ENCODE measurements around the gene HABP4.

Gene HABP4

DNA sequence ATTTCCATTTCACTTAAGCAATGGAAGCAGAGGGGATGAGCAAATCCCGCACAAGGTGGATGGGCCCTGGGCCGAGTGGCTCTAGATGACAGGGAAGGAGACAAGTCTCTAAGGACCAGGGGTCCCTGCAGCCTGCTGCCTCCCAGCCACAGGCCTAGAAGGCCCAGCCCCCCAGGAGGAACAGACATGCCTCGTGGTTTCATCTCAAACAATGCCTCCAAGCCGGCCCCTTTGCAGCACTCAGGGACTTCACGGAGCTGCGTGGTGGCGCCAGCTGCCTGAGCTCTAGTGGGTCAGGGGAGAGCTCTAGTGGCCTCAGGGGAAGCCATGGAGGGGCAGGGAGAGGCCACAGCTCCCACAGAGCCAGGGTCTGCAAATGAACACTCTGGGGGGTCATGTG, 48.8 kb downstream of the HABP4 start:
- H3K36me3 ChIP-seq (ENCODE audit: control insufficient read depth, insufficient read depth, low read length), result no peaks in the 10 kb centered on the region
- no peaks in the 10 kb centered on the region for H3K9me3 ChIP-seq (ENCODE audit: control insufficient read depth, low read length)
- no peak overlapping the region for H2AFZ ChIP-seq
- TF ChIP-seq, protein P1, sequence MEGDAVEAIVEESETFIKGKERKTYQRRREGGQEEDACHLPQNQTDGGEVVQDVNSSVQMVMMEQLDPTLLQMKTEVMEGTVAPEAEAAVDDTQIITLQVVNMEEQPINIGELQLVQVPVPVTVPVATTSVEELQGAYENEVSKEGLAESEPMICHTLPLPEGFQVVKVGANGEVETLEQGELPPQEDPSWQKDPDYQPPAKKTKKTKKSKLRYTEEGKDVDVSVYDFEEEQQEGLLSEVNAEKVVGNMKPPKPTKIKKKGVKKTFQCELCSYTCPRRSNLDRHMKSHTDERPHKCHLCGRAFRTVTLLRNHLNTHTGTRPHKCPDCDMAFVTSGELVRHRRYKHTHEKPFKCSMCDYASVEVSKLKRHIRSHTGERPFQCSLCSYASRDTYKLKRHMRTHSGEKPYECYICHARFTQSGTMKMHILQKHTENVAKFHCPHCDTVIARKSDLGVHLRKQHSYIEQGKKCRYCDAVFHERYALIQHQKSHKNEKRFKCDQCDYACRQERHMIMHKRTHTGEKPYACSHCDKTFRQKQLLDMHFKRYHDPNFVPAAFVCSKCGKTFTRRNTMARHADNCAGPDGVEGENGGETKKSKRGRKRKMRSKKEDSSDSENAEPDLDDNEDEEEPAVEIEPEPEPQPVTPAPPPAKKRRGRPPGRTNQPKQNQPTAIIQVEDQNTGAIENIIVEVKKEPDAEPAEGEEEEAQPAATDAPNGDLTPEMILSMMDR (IDR thresholded peaks at IDR 0.05), result no peak
- H3K4me1 ChIP-seq, result no peaks in the 10 kb centered on the region
- no peak overlapping the region for H3K4me2 ChIP-seq (ENCODE audit: low read length)
- H3K4me3 ChIP-seq (ENCODE audit: low read depth, low read length), result no peak overlapping the region
- no peak overlapping the region for H3K27ac ChIP-seq
- H3K27me3 ChIP-seq (ENCODE audit: control insufficient read depth, insufficient read depth, low read length), result no peaks in the 10 kb centered on the region
- no peak overlapping the region for H3K9ac ChIP-seq
- H3K79me2 ChIP-seq, result no peaks in the 10 kb centered on the region

DNA sequence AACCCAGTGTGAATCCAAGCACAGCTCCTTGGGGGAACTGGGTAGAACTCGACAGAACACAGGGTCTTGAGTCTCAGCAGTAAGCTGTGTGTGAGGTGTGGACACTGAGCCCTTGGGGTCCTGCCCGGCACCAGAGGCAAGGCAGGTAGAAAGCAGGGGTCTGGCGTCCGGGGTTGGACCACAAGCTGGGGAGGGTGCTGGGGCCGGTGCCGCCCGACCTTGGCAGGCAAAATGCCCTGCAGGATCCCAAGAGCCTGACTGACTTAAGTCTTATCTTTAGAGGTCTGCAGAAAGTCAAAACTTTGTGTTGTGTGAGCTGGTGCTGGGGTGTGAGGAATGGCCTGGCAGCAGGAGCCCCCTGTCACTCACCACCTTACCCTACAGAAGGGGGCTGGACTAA, 49.3 kb downstream of the HABP4 start:
- H3K4me2 ChIP-seq (ENCODE audit: low read length), result no peak overlapping the region
- no peaks in the 10 kb centered on the region for H3K4me1 ChIP-seq
- H3K79me2 ChIP-seq, result no peaks in the 10 kb centered on the region
- no peak overlapping the region for H3K4me3 ChIP-seq (ENCODE audit: low read depth, low read length)
- no peak overlapping the region for H3K9ac ChIP-seq
- no peak overlapping the region for H3K27ac ChIP-seq
- TF ChIP-seq, protein P1 (IDR thresholded peaks at IDR 0.05), result no peak
- no peaks in the 10 kb centered on the region for H3K9me3 ChIP-seq (ENCODE audit: control insufficient read depth, low read length)
- no peaks in the 10 kb centered on the region for H3K27me3 ChIP-seq (ENCODE audit: control insufficient read depth, insufficient read depth, low read length)
- no peak overlapping the region for H2AFZ ChIP-seq
- H3K36me3 ChIP-seq (ENCODE audit: control insufficient read depth, insufficient read depth, low read length), result no peaks in the 10 kb centered on the region

DNA sequence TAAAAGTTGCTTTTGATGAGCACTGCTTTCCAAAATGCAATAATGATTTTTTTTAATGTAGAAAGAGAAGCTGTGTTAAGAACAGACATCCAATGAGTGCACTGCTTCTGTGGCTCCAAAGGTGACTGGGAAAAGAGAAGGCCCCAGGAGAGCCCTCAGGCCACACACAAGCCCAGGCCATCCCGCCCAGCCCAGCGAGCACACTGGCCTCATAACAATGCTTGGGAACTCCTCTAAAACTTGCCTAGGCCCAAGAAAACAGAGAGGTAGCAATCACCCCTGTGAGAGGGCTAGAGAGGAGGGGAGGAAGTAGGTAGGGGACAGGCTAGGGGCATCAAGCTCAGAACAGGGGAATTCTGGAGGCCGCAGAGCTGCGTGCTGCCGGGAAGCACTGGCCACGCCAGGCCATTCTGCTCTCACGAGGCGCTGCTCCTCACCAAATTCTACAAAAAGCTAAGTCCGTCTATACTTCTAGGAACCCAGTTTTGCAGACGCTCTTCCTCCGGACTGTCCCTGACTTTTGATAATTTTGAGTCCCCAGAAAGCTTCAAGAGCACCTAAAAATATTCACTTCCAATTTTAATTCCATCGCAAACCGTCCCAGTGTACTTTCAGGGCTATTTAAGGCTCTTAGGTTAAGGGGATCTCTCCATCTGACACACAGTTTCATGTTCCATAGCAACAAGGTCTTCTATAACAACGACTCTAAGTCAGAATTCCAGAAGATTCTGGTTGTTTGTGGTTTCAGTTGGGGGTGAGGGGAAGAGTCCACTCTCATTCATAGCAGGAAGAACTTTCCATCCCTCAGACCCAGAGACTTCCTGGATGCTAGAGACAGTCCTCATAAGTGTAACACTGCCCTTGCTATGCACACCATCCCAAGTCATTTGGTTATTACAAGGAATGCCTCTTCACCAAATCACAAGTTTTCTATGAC, 51.0 kb downstream of the HABP4 start:
- TF ChIP-seq, protein P1 (IDR thresholded peaks at IDR 0.05), result no peak
- no peaks in the 10 kb centered on the region for H3K27me3 ChIP-seq (ENCODE audit: control insufficient read depth, insufficient read depth, low read length)
- no peak overlapping the region for H3K9ac ChIP-seq
- H3K4me2 ChIP-seq (ENCODE audit: low read length), result no peak overlapping the region
- no peaks in the 10 kb centered on the region for H3K4me1 ChIP-seq
- H2AFZ ChIP-seq, result no peak overlapping the region
- H3K27ac ChIP-seq, result no peak overlapping the region
- H3K79me2 ChIP-seq, result no peaks in the 10 kb centered on the region
- no peaks in the 10 kb centered on the region for H3K36me3 ChIP-seq (ENCODE audit: control insufficient read depth, insufficient read depth, low read length)
- H3K9me3 ChIP-seq (ENCODE audit: control insufficient read depth, low read length), result no peaks in the 10 kb centered on the region
- H3K4me3 ChIP-seq (ENCODE audit: low read depth, low read length), result no peak overlapping the region

- Histone ChIP-seq H3K27me3 (ENCODE audit: control insufficient read depth, insufficient read depth, low read length) (no peaks in the 10 kb centered on the region), H3K36me3 (ENCODE audit: control insufficient read depth, insufficient read depth, low read length) (no peaks in the 10 kb centered on the region), H3K4me3 (ENCODE audit: low read depth, low read length) (no peak overlapping the region), H3K4me2 (ENCODE audit: low read length) (no peak overlapping the region), H3K27ac (no peak overlapping the region), H2AFZ (no peak overlapping the region), H3K4me1 (no peaks in the 10 kb centered on the region), H3K9ac (no peak overlapping the region), H3K9me3 (ENCODE audit: control insufficient read depth, low read length) (no peaks in the 10 kb centered on the region), H3K79me2 (no peaks in the 10 kb centered on the region)
- TF ChIP-seq, protein P1 (IDR thresholded peaks at IDR 0.05), result no peak
Observed at GRCh38 chr9:96501633-96502538, 51.9 kb downstream of the HABP4 start.

Measured in parathyroid adenoma (tissue), 2 donors.